ENCODE results near the gene RPS6KA3.

DNA sequence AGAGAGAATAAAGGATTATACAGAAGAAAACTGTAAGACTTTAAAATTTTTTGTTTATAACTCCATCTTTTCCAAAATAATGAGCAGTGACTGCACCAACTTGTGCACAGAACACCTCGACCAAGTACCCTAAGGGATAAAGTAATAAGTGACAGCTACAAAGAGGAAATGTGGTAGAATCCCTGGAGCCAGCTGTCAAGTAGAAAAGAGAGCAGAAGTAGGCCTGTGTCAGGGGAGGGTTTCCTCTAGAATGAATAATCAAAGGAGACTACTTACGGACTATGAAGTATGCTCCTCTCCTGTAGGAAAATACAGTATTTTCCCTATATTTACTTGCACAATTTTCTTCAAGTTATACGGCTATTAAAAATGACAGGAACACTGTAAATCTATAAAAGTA lies 126.3 kb downstream of the RPS6KA3 start:
- TF ChIP-seq POLR2A (IDR thresholded peaks at IDR 0.05; ENCODE audit: low read depth, low read length) (no peak), POLR2AphosphoS5 (IDR thresholded peaks at IDR 0.05; ENCODE audit: low read depth, low read length) (no peak)
